Endothelial cell of umbilical vein (primary cell): ENCODE data around the gene BMPR1B. TPM values are rescaled to one million over a fixed set of nuclear protein-coding genes. Genes with fewer than 3 reads are reported as not detected.

ENCODE experiments used
- BruUV-seq: library from RNA; stranded (reverse); fragments of 400-500 nt; replicated peaks from 2 replicates; lab custom pipeline; 2021; lab: Mats Ljungman, UMichigan
- CTCF ChIA-PET: fragments of 300-600, 350-600 bp; sonication (Branson Sonifier 250); formaldehyde crosslinking; loops from one replicate; lab custom pipeline; 2021; ENCODE audit warnings: antibody characterized with exemption, inconsistent platforms; lab: Charles Lee
- POLR2A ChIA-PET: fragments of 300-600, 350-600 bp; sonication (Branson Sonifier 250); formaldehyde crosslinking; loops from one replicate; lab custom pipeline; 2021; ENCODE audit warnings: antibody characterized with exemption, inconsistent platforms; lab: Charles Lee
- DNase-seq: peaks from one replicate; pipeline ENCODE4 v3.0.0-alpha.2; 2011; ENCODE audit warnings: low read depth, low spot score
- FAIRE-seq: peaks from 2 replicates; lab custom pipeline; 2011; peaks lifted over from hg19 to GRCh38; lab: Jason Lieb, UNC
- H2AFZ ChIP-seq: 2 replicates; pipeline ENCODE4 v1.6.0; 2012; ENCODE audit warnings: low read depth, low read length, control low read depth, inconsistent platforms
- H3K27ac ChIP-seq: 2 replicates; pipeline ENCODE4 v1.5.1; 2011; ENCODE audit warnings: low read depth, mild to moderate bottlenecking, control low read depth, low read length, moderate library complexity; ENCODE audit not compliant: insufficient read depth
- H3K27me3 ChIP-seq, 2 experiments: 2 replicates each; pipeline versions ENCODE4 v1.6.0 to v1.6.1; 2011; ENCODE audit warnings: low read length in 2 of 2, mixed read lengths in 1 of 2; ENCODE audit not compliant: control insufficient read depth in 2 of 2, insufficient read depth in 2 of 2
- H3K36me3 ChIP-seq, 2 experiments: 2 replicates in 1 of 2; 3 replicates in 1 of 2; pipeline ENCODE4 v1.5.1; 2011; ENCODE audit warnings: low read length in 2 of 2, mild to moderate bottlenecking in 1 of 2, moderate library complexity in 1 of 2; ENCODE audit not compliant: control insufficient read depth in 2 of 2, insufficient read depth in 2 of 2; ENCODE audit errors: extremely low read depth in 1 of 2
- H3K4me1 ChIP-seq: 3 replicates; pipeline ENCODE4 v1.5.1; 2011; ENCODE audit warnings: mild to moderate bottlenecking, low read length; ENCODE audit not compliant: control insufficient read depth, insufficient read depth; ENCODE audit errors: extremely low read depth
- H3K4me2 ChIP-seq: 2 replicates; pipeline ENCODE4 v1.6.1; 2011; ENCODE audit warnings: low read length, control low read depth, mixed read lengths; ENCODE audit not compliant: insufficient read depth
- H3K4me3 ChIP-seq, 3 experiments: fragments of 200-600 bp in 1 of 3; sonication (generic), shearing (Covaris generic) in 1 of 3; replicated peaks in 1 of 3; 2 replicates each; pipeline ENCODE4 v1.5.1; 2011 to 2016; ENCODE audit warnings: control low read depth in 3 of 3, low read length in 3 of 3, mild to moderate bottlenecking in 2 of 3, inconsistent platforms in 1 of 3, low read depth in 1 of 3, moderate library complexity in 1 of 3; ENCODE audit not compliant: insufficient read depth in 1 of 3
- H3K79me2 ChIP-seq: 2 replicates; pipeline ENCODE4 v1.6.0; 2012; ENCODE audit warnings: low read length, inconsistent platforms; ENCODE audit not compliant: control insufficient read depth, insufficient read depth
- H3K9ac ChIP-seq: replicated peaks from 2 replicates; pipeline ENCODE3; 2011; ENCODE audit warnings: low read length, control low read depth; ENCODE audit not compliant: insufficient read depth; ENCODE audit errors: extremely low read depth
- H3K9me1 ChIP-seq: replicated peaks from 3 replicates; pipeline ENCODE4 v1.6.0; 2011; ENCODE audit warnings: mild to moderate bottlenecking, low read length; ENCODE audit not compliant: control insufficient read depth, insufficient read depth; ENCODE audit errors: extremely low read depth
- H3K9me3 ChIP-seq: replicated peaks from 2 replicates; pipeline ENCODE4 v1.5.1; 2012; ENCODE audit warnings: low read length, inconsistent platforms; ENCODE audit not compliant: control insufficient read depth, insufficient read depth
- H4K20me1 ChIP-seq: replicated peaks from 2 replicates; pipeline ENCODE3; 2011; ENCODE audit warnings: mild to moderate bottlenecking, low read length; ENCODE audit not compliant: control insufficient read depth, insufficient read depth; ENCODE audit errors: extremely low read depth
- FOS ChIP-seq: IDR thresholded peaks from 2 replicates; pipeline ENCODE4 v1.6.1; 2011; ENCODE audit warnings: mild to moderate bottlenecking, low read length, moderate library complexity, borderline replicate concordance; ENCODE audit not compliant: insufficient read depth
- GATA2 ChIP-seq: IDR thresholded peaks from 2 replicates; pipeline ENCODE4 v1.7.0; 2011; ENCODE audit warnings: low read depth, mild to moderate bottlenecking, moderate library complexity, mixed read lengths, low read length; ENCODE audit not compliant: insufficient read length, insufficient read depth
- JUN ChIP-seq: IDR thresholded peaks from 2 replicates; pipeline ENCODE4 v1.6.1; 2011; ENCODE audit warnings: borderline replicate concordance, low read depth; ENCODE audit not compliant: insufficient read length, insufficient read depth
- MYC ChIP-seq: IDR thresholded peaks from one replicate; pipeline ENCODE4 v1.6.1; 2011; ENCODE audit warnings: mild to moderate bottlenecking, low read depth, low read length
- POLR2A ChIP-seq: IDR thresholded peaks from 2 replicates; pipeline ENCODE4 v1.6.1; 2012; ENCODE audit warnings: low read depth, mild to moderate bottlenecking, control low read depth, low read length
- POLR2AphosphoS5 ChIP-seq: IDR thresholded peaks from 2 replicates; pipeline ENCODE4 v1.6.1; 2012; ENCODE audit warnings: low read depth, mild to moderate bottlenecking, control low read depth, low read length, moderate library complexity; ENCODE audit not compliant: insufficient read depth
- dilution Hi-C: fragments of 300-500 bp; cut with MboI; formaldehyde crosslinking; loops from one replicate; pipeline ENCODE4 v1.15.0; 2019; ENCODE audit warnings: low sequenced_read_pairs; ENCODE audit not compliant: extremely low pct_ligation_motif_present
- intact Hi-C: fragments of 100-400 bp; cut with micrococcal nuclease; formaldehyde crosslinking; loops from one replicate; pipeline ENCODE4 v1.10.0; 2022
- polyA plus RNA-seq, 4 experiments: library from polyadenylated mRNA; depleted of rRNA in 3 of 4; stranded (reverse) in 3 of 4; unstranded in 1 of 4; fragments of >200 nt; gene quantifications; 2 replicates each; pipeline versions ENCODE4 v1.2.1 to v1.2.3, GENCODE V29; 2011 to 2012; ENCODE audit warnings: missing spikeins in 1 of 4
- total RNA-seq: library from RNA; stranded (reverse); gene quantifications from 2 replicates; pipeline ENCODE4 v1.2.3, GENCODE V29; 2021
- TF ChIP-seq, protein P1 (sequence below), 2 donors: IDR thresholded peaks; 1 replicate in 1 of 2; 2 replicates in 1 of 2; pipeline ENCODE4 v1.5.1; 2011; ENCODE audit warnings: low read length in 2 of 2, mild to moderate bottlenecking in 2 of 2, moderate library complexity in 2 of 2, control low read depth in 1 of 2, inconsistent platforms in 1 of 2, low read depth in 1 of 2; ENCODE audit not compliant: insufficient read depth in 1 of 2; ENCODE audit errors: extremely low read depth in 1 of 2
- TF ChIP-seq, protein P2 (sequence below): IDR thresholded peaks from 2 replicates; pipeline ENCODE4 v1.6.1; 2011; ENCODE audit not compliant: insufficient read depth, insufficient read length

The BMPR1B gene
- total and polyA plus RNA-seq, 2 donors (not counting 3 experiments of a cell fraction or from before 2014, with no cell fraction given), result 0.28 to 2.1 TPM

DNA sequence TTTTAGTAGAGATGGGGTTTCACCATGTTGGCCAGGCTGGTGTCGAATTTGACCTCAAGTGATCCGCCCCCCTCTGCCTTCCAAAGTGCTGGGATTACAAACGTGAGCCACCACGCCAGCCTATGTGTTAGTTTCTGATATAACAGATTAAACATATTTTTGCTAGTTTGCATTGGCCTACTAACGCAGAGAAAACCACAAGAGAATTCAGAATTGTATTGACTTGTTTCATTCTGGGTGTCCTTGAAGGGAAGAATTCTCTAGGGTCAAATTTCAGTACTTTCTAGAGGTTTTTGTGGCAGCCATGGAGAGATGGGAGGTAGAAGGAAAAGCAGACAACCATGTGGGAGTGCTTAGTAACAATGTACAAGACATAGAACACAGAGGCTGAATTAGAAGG lies 46.1 kb upstream of the BMPR1B start:
- H3K4me1 ChIP-seq, result no peaks in the 10 kb centered on the region
- no peak overlapping the region for H3K4me2 ChIP-seq
- H3K9me1 ChIP-seq, result no peaks in the 10 kb centered on the region
- TF ChIP-seq JUN, result no peak
- TF ChIP-seq MYC, result no peak
- no peak for TF ChIP-seq POLR2AphosphoS5
- TF ChIP-seq, protein P1, sequence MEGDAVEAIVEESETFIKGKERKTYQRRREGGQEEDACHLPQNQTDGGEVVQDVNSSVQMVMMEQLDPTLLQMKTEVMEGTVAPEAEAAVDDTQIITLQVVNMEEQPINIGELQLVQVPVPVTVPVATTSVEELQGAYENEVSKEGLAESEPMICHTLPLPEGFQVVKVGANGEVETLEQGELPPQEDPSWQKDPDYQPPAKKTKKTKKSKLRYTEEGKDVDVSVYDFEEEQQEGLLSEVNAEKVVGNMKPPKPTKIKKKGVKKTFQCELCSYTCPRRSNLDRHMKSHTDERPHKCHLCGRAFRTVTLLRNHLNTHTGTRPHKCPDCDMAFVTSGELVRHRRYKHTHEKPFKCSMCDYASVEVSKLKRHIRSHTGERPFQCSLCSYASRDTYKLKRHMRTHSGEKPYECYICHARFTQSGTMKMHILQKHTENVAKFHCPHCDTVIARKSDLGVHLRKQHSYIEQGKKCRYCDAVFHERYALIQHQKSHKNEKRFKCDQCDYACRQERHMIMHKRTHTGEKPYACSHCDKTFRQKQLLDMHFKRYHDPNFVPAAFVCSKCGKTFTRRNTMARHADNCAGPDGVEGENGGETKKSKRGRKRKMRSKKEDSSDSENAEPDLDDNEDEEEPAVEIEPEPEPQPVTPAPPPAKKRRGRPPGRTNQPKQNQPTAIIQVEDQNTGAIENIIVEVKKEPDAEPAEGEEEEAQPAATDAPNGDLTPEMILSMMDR (IDR thresholded peaks at IDR 0.05; ENCODE audit: extremely low read depth in 1 of 2, insufficient read depth in 1 of 2, low read depth in 1 of 2, low read length in 2 of 2), result no peak
- TF ChIP-seq, protein P2, sequence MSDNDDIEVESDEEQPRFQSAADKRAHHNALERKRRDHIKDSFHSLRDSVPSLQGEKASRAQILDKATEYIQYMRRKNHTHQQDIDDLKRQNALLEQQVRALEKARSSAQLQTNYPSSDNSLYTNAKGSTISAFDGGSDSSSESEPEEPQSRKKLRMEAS, result no peak
- TF ChIP-seq POLR2A, result no peak
- no peak for TF ChIP-seq FOS
- no peak for TF ChIP-seq GATA2
- no peaks in the 10 kb centered on the region for H3K9me3 ChIP-seq
- H3K9ac ChIP-seq, result no peak overlapping the region
- no TSS peak for BruUV-seq
- H3K79me2 ChIP-seq, result no peaks in the 10 kb centered on the region
- intact Hi-C loops, result loop anchor here (10.0 kb wide), 1 partner anchor 307 kb away; no protein-coding TSS in a partner anchor
- H2AFZ ChIP-seq, result no peak overlapping the region
- no peaks in the 10 kb centered on the region for H4K20me1 ChIP-seq
- no peaks in the 10 kb centered on the region for H3K27me3 ChIP-seq
- peak; percentile 26 for FAIRE-seq
- ChIA-PET POLR2A (no interaction called here), CTCF (no interaction called here)
- H3K36me3 ChIP-seq, result no peaks in the 10 kb centered on the region
- H3K27ac ChIP-seq, result no peak overlapping the region
- no peak overlapping the region for H3K4me3 ChIP-seq
- no peak for DNase-seq
- dilution Hi-C loops, result no loop called here
